K562 (cell line): ENCODE results near the gene DELE1. TPM values are rescaled to one million over a fixed set of nuclear protein-coding genes. Genes with fewer than 3 reads are reported as not detected.

Experiments used
- ARID2 ChIP-seq: fragments of 450-650 bp; IDR thresholded peaks from 2 replicates; pipeline ENCODE4 v1.6.1; 2017; ENCODE audit warnings: antibody characterized with exemption, mild to moderate bottlenecking
- CXXC5 ChIP-seq: fragments of 250-450 bp; sonication (Bioruptor Pico); IDR thresholded peaks from 2 replicates; pipeline ENCODE4 v1.8.0; 2022; ENCODE audit warnings: inconsistent platforms, mild to moderate bottlenecking, moderate library complexity
- EP300 ChIP-seq: IDR thresholded peaks from 2 replicates; pipeline ENCODE4 v1.6.1; 2012; ENCODE audit warnings: low read length, improper control_type of control experiment
- ESRRB ChIP-seq: fragments of 250-450 bp; sonication (Bioruptor Pico); IDR thresholded peaks from 2 replicates; pipeline ENCODE4 v1.5.0; 2020; ENCODE audit warnings: mild to moderate bottlenecking, moderate library complexity, borderline replicate concordance
- FOXA1 ChIP-seq: fragments of 450-650 bp; IDR thresholded peaks from 2 replicates; pipeline ENCODE4 v1.6.1; 2016; ENCODE audit warnings: mild to moderate bottlenecking, borderline replicate concordance
- IRF9 ChIP-seq: fragments of 450-650 bp; IDR thresholded peaks from 2 replicates; pipeline ENCODE4 v1.6.1; 2016; ENCODE audit warnings: missing biosample characterization, missing genetic modification characterization
- MECOM ChIP-seq: fragments of 250-450 bp; sonication (Bioruptor Pico); IDR thresholded peaks from 2 replicates; pipeline ENCODE4 v1.8.0; 2022; ENCODE audit warnings: inconsistent platforms
- NCOA1 ChIP-seq: fragments of 450-650 bp; IDR thresholded peaks from 2 replicates; pipeline ENCODE4 v1.6.1; 2016; ENCODE audit warnings: low read depth
- NR2C2 ChIP-seq, 2 experiments: fragments of 200-800 bp in 1 of 2; sonication (Bioruptor generic) in 1 of 2; sonication (generic) in 1 of 2; formaldehyde crosslinking in 1 of 2; IDR thresholded peaks; 2 replicates each; pipeline versions ENCODE4 v1.6.1 to v1.8.0; 2016 to 2022; ENCODE audit warnings: mild to moderate bottlenecking in 1 of 2, missing compliant biosample characterization in 1 of 2, missing genetic modification characterization in 1 of 2, missing genetic modification reagents in 1 of 2
- POLR2B ChIP-seq: fragments of 450-650 bp; IDR thresholded peaks from 2 replicates; pipeline ENCODE4 v1.6.1; 2018; ENCODE audit warnings: low read depth; ENCODE audit not compliant: partially characterized antibody
- RBFOX2 ChIP-seq: fragments of 200-400 bp; formaldehyde crosslinking; IDR thresholded peaks from 2 replicates; pipeline ENCODE4 v1.6.1; 2017; ENCODE audit warnings: low read depth, mild to moderate bottlenecking, low read length, moderate library complexity
- SIX5 ChIP-seq, 2 experiments: IDR thresholded peaks; 2 replicates each; pipeline ENCODE4 v1.6.1; 2011; ENCODE audit warnings: low read length in 2 of 2, borderline replicate concordance in 1 of 2, low read depth in 1 of 2, mild to moderate bottlenecking in 1 of 2, moderate library complexity in 1 of 2; ENCODE audit not compliant: insufficient read depth in 1 of 2
- SLC30A9 ChIP-seq: fragments of 250-450 bp; sonication (Bioruptor Pico); IDR thresholded peaks from 2 replicates; pipeline ENCODE4 v1.8.0; 2022; ENCODE audit warnings: mild to moderate bottlenecking, moderate library complexity
- TFAM ChIP-seq: fragments of 250-450 bp; sonication (Bioruptor Pico); conservative IDR thresholded peaks from 2 replicates; pipeline ENCODE4 v1.5.0; 2021; ENCODE audit warnings: mild to moderate bottlenecking, moderate library complexity
- TOE1 ChIP-seq, 2 experiments: fragments of 450-650 bp in 1 of 2; sonication (generic) in 1 of 2; formaldehyde crosslinking in 1 of 2; IDR thresholded peaks; 2 replicates each; pipeline versions ENCODE4 v1.7.1 to v1.8.0; 2016 to 2022; ENCODE audit warnings: borderline replicate concordance in 2 of 2, mild to moderate bottlenecking in 2 of 2, antibody characterized with exemption in 1 of 2, inconsistent platforms in 1 of 2, low read depth in 1 of 2, missing genetic modification reagents in 1 of 2, moderate library complexity in 1 of 2
- ZBED1 ChIP-seq: IDR thresholded peaks from 2 replicates; pipeline ENCODE4 v1.6.1; 2014
- ZNF134 ChIP-seq: fragments of 250-450 bp; sonication (Bioruptor Pico); conservative IDR thresholded peaks from 2 replicates; pipeline ENCODE4 v1.4.0; 2020
- ZNF140 ChIP-seq: fragments of 250-450 bp; sonication (Bioruptor Pico); IDR thresholded peaks from 2 replicates; pipeline ENCODE4 v1.8.0; 2021; ENCODE audit warnings: moderate library complexity, mild to moderate bottlenecking, inconsistent platforms
- ZNF316 ChIP-seq: fragments of 450-650 bp; IDR thresholded peaks from 2 replicates; pipeline ENCODE4 v1.6.1; 2016
- ZNF561 ChIP-seq: fragments of 450-650 bp; formaldehyde crosslinking; conservative IDR thresholded peaks from 2 replicates; pipeline ENCODE4 v1.4.0; 2020; ENCODE audit warnings: mild to moderate bottlenecking, moderate library complexity
- ZNF639 ChIP-seq, 2 experiments: fragments of 200-800 bp in 1 of 2; sonication (Bioruptor generic) in 1 of 2; sonication (generic) in 1 of 2; formaldehyde crosslinking in 1 of 2; IDR thresholded peaks in 1 of 2; conservative IDR thresholded peaks in 1 of 2; 2 replicates each; pipeline versions ENCODE4 v1.5.0 to v1.6.1; 2016 to 2020; ENCODE audit warnings: missing compliant biosample characterization in 1 of 2, missing genetic modification characterization in 1 of 2, missing genetic modification reagents in 1 of 2
- ZNF655 ChIP-seq: fragments of 250-450 bp; sonication (Bioruptor Pico); IDR thresholded peaks from 2 replicates; pipeline ENCODE4 v1.5.0; 2021
- ZSCAN32 ChIP-seq: fragments of 450-650 bp; formaldehyde crosslinking; IDR thresholded peaks from 2 replicates; pipeline ENCODE4 v1.4.0; 2020; ENCODE audit warnings: mild to moderate bottlenecking, moderate library complexity
- polyA plus RNA-seq, 8 experiments: library from polyadenylated mRNA; depleted of rRNA in 4 of 8; stranded (reverse) in 5 of 8; unstranded in 3 of 8; fragments of >200 nt; fragmentation: Nextera tagmentation in 2 of 8; fragmentation: Illumina TruSeq in 1 of 8; extraction: Ambion mirVana in 2 of 8; extraction: Trizol in 1 of 8; gene quantifications; 2 replicates each; pipeline versions ENCODE4 v1.2.1 to v1.2.3, GENCODE V29; 2011 to 2014; ENCODE audit warnings: inconsistent platforms in 1 of 8, missing spikeins in 1 of 8
- total RNA-seq, 7 experiments: library from RNA; depleted of rRNA in 6 of 7; stranded (reverse); fragments of >200 nt in 6 of 7; fragmentation: Illumina TruSeq in 2 of 7; extraction: Trizol in 2 of 7; gene quantifications; 2 replicates each; pipeline versions ENCODE4 v1.2.1 to v1.2.3, GENCODE V29; 2011 to 2021; ENCODE audit warnings: low replicate concordance in 1 of 7

DELE1 gene
- total and polyA plus RNA-seq, 9 of the 15 experiments (the other 6 are each of a cell fraction or from before 2014, with no cell fraction given), result 16.6 to 74.4 (median 49.8) TPM

GRCh38 chr5:141919218-141920119 is 4.2 kb upstream of the DELE1 start (continued):
- no peak for TF ChIP-seq ZSCAN32
- TF ChIP-seq ZNF639 (CRISPR knock-in tag; conservative IDR thresholded peaks at IDR 0.05 in 1 of 2, IDR thresholded peaks at IDR 0.05 in 1 of 2), result no peak
- no peak for TF ChIP-seq ARID2
- no peak for TF ChIP-seq ZNF134
- TF ChIP-seq TFAM (CRISPR knock-in tag), result no peak
- TF ChIP-seq NCOA1, result no peak
- TF ChIP-seq NR2C2 (CRISPR knock-in tag; IDR thresholded peaks at IDR 0.05), result no peak
- TF ChIP-seq NR2C2 (tag; IDR thresholded peaks at IDR 0.05), result peak; percentile 86
- TF ChIP-seq CXXC5 (CRISPR knock-in tag), result peak; percentile 33; the same call in 1 of the 2 replicates
- no peak for TF ChIP-seq SLC30A9 (CRISPR knock-in tag)
- peak; percentile 65; the same call in 1 of the 2 replicates for TF ChIP-seq MECOM (CRISPR knock-in tag)
- no peak for TF ChIP-seq TOE1 (IDR thresholded peaks at IDR 0.05; ENCODE audit: borderline replicate concordance)
- TF ChIP-seq TOE1 (CRISPR knock-in tag; IDR thresholded peaks at IDR 0.05; ENCODE audit: borderline replicate concordance, low read depth), result 0 out of 2 replicates have a peak, but pooled peaks have one; percentile 35
- TF ChIP-seq ZNF316, result peak; percentile 99
- no peak for TF ChIP-seq SIX5 (IDR thresholded peaks at IDR 0.05; ENCODE audit: borderline replicate concordance in 1 of 2, insufficient read depth in 1 of 2, low read depth in 1 of 2, low read length in 2 of 2)
- no peak for TF ChIP-seq ZBED1
- no peak for TF ChIP-seq ZNF561 (CRISPR knock-in tag)
- TF ChIP-seq EP300, result peak; percentile 18; the same call in 1 of the 2 replicates
- no peak for TF ChIP-seq FOXA1
- no peak for TF ChIP-seq ZNF140 (CRISPR knock-in tag)
- peak; percentile 39; the same call in 1 of the 2 replicates for TF ChIP-seq IRF9 (tag)
- TF ChIP-seq POLR2B, result no peak
- TF ChIP-seq RBFOX2, result no peak
- no peak for TF ChIP-seq ESRRB
- no peak for TF ChIP-seq ZNF655
